Stimulated activated CD8-positive, alpha-beta memory T cell treated with anti-CD3 and anti-CD28 coated beads, Interleukin-2, amount 100 ng/mL, for 1 hour (primary cell): ENCODE results near the gene SH3BP5.

Experiments
- DNase-seq, 2 donors: peaks; one replicate each; pipeline ENCODE4 v3.0.0-alpha.2; 2020; ENCODE audit warnings: low read depth in 2 of 2

SH3BP5 gene

GRCh38 chr3:15276028-15276724, 56.2 kb downstream of the SH3BP5 start:
- no peak for DNase-seq

GRCh38 chr3:15273227-15273626, 59.2 kb downstream of the SH3BP5 start:
- no peak for DNase-seq

- DNase-seq, result no peak
These were observed 59.8 kb downstream of the SH3BP5 start for GRCh38 chr3:15272426-15273196.

GRCh38 chr3:15271785-15272381, 60.5 kb downstream of the SH3BP5 start:
- peak; percentile 65 to 73 for DNase-seq

GRCh38 chr3:15271030-15271429, 61.4 kb downstream of the SH3BP5 start:
- DNase-seq, result no peak

GRCh38 chr3:15269091-15269989, 63.0 kb downstream of the SH3BP5 start:
- DNase-seq, result peak; percentile 69 to 74

- DNase-seq, result peak; percentile 59 to 74
These were observed 64.3 kb downstream of the SH3BP5 start for GRCh38 chr3:15268033-15268631.

- no peak for DNase-seq
These were observed 64.9 kb downstream of the SH3BP5 start for GRCh38 chr3:15267502-15267901.

- DNase-seq, result no peak
These were observed 65.6 kb downstream of the SH3BP5 start for GRCh38 chr3:15266510-15267376.

GRCh38 chr3:15265655-15266509, 66.5 kb downstream of the SH3BP5 start:
- no peak for DNase-seq

GRCh38 chr3:15264486-15264885, 67.9 kb downstream of the SH3BP5 start:
- no peak for DNase-seq

GRCh38 chr3:15263926-15264325, 68.5 kb downstream of the SH3BP5 start:
- no peak for DNase-seq

- no peak for DNase-seq
These were observed 69.3 kb downstream of the SH3BP5 start for GRCh38 chr3:15263120-15263519.

GRCh38 chr3:15262021-15262420, 70.4 kb downstream of the SH3BP5 start:
- no peak for DNase-seq

- DNase-seq, result no peak
These were observed 71.1 kb downstream of the SH3BP5 start for GRCh38 chr3:15261274-15261673.

GRCh38 chr3:15260531-15260930, 71.9 kb downstream of the SH3BP5 start:
- no peak for DNase-seq

GRCh38 chr3:15258720-15259119, 73.7 kb downstream of the SH3BP5 start:
- no peak for DNase-seq

GRCh38 chr3:15256861-15257341, 75.5 kb downstream of the SH3BP5 start:
- no peak for DNase-seq

- DNase-seq, result no peak
These were observed 77.2 kb downstream of the SH3BP5 start for GRCh38 chr3:15255215-15255614.
